Measurements from ENCODE around the gene NOL9. TPM values are rescaled to one million over a fixed set of nuclear protein-coding genes. Genes with fewer than 3 reads are reported as not detected.
A peak's percentile ranks its signal among the peaks of the same experiment; 100 is the strongest.

Gene NOL9
- total and polyA plus RNA-seq, 9 of the 15 experiments (the other 6 are each of a cell fraction or from before 2014, with no cell fraction given), result 5.6 to 76.5 (median 47.3) TPM

GRCh38 chr1:6588128-6588892 lies 34.0 kb upstream of the NOL9 start:
- peaks cover 36% of the 10 kb centered on the region for H4K20me1 ChIP-seq (replicated peaks; ENCODE audit: control insufficient read depth, insufficient read depth, low read length)
- POLR2A ChIA-PET, result interaction anchor here (0.6 to 13.4 kb wide), 9 partner anchors 8 to 126 kb away, joined by 3 to 221 read pairs (median 4); partner anchors contain the start of genes KLHL21 and ZBTB48
- no peak overlapping the region for H3K27ac ChIP-seq (ENCODE audit: extremely low read depth, low read depth, low read length)
- no peak overlapping the region for H2AFZ ChIP-seq (ENCODE audit: low read depth, low read length)
- no peak for ATAC-seq
- intact Hi-C loops (cut with micrococcal nuclease), result no loop called here
- DNase-seq (ENCODE audit: extremely low read depth in 1 of 4, low spot score in 3 of 4), result no peak
- H3K4me1 ChIP-seq (replicated peaks in 1 of 2; ENCODE audit: control insufficient read depth in 2 of 2, insufficient read depth in 2 of 2, low read length in 2 of 2), result peaks cover 16 to 62% of the 10 kb centered on the region in 2 experiments; a peak in 4 of 5 replicates
- TF ChIP-seq POLR2G (IDR thresholded peaks at IDR 0.05; ENCODE audit: low read depth, low read length), result peak; percentile 75
- TF ChIP-seq, protein P1, sequence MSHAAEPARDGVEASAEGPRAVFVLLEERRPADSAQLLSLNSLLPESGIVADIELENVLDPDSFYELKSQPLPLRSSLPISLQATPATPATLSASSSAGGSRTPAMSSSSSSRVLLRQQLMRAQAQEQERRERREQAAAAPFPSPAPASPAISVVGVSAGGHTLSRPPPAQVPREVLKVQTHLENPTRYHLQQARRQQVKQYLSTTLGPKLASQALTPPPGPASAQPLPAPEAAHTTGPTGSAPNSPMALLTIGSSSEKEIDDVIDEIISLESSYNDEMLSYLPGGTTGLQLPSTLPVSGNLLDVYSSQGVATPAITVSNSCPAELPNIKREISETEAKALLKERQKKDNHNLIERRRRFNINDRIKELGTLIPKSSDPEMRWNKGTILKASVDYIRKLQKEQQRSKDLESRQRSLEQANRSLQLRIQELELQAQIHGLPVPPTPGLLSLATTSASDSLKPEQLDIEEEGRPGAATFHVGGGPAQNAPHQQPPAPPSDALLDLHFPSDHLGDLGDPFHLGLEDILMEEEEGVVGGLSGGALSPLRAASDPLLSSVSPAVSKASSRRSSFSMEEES (CRISPR knock-in tag; IDR thresholded peaks at IDR 0.05), result no peak
- 0 out of 2 replicates have a peak, but pooled peaks have one; percentile 27 for TF ChIP-seq ZBTB33 (CRISPR knock-in tag; IDR thresholded peaks at IDR 0.05)
- no peak for TF ChIP-seq THAP12 (CRISPR knock-in tag; IDR thresholded peaks at IDR 0.05)
- TF ChIP-seq RBFOX2 (IDR thresholded peaks at IDR 0.05; ENCODE audit: low read depth, low read length), result peak; percentile 63
- 0 out of 2 replicates have a peak, but pooled peaks have one; percentile 6 for TF ChIP-seq SUPT5H (IDR thresholded peaks at IDR 0.05)
- no peak for TF ChIP-seq ZNF644 (tag; IDR thresholded peaks at IDR 0.05; ENCODE audit: low read depth)
- peak; percentile 37 for TF ChIP-seq ZKSCAN1 (IDR thresholded peaks at IDR 0.05; ENCODE audit: low read depth, low read length)
- TF ChIP-seq, protein P2, sequence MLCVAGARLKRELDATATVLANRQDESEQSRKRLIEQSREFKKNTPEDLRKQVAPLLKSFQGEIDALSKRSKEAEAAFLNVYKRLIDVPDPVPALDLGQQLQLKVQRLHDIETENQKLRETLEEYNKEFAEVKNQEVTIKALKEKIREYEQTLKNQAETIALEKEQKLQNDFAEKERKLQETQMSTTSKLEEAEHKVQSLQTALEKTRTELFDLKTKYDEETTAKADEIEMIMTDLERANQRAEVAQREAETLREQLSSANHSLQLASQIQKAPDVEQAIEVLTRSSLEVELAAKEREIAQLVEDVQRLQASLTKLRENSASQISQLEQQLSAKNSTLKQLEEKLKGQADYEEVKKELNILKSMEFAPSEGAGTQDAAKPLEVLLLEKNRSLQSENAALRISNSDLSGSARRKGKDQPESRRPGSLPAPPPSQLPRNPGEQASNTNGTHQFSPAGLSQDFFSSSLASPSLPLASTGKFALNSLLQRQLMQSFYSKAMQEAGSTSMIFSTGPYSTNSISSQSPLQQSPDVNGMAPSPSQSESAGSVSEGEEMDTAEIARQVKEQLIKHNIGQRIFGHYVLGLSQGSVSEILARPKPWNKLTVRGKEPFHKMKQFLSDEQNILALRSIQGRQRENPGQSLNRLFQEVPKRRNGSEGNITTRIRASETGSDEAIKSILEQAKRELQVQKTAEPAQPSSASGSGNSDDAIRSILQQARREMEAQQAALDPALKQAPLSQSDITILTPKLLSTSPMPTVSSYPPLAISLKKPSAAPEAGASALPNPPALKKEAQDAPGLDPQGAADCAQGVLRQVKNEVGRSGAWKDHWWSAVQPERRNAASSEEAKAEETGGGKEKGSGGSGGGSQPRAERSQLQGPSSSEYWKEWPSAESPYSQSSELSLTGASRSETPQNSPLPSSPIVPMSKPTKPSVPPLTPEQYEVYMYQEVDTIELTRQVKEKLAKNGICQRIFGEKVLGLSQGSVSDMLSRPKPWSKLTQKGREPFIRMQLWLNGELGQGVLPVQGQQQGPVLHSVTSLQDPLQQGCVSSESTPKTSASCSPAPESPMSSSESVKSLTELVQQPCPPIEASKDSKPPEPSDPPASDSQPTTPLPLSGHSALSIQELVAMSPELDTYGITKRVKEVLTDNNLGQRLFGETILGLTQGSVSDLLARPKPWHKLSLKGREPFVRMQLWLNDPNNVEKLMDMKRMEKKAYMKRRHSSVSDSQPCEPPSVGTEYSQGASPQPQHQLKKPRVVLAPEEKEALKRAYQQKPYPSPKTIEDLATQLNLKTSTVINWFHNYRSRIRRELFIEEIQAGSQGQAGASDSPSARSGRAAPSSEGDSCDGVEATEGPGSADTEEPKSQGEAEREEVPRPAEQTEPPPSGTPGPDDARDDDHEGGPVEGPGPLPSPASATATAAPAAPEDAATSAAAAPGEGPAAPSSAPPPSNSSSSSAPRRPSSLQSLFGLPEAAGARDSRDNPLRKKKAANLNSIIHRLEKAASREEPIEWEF (CRISPR knock-in tag; IDR thresholded peaks at IDR 0.05), result no peak
- H3K79me2 ChIP-seq (ENCODE audit: control insufficient read depth, insufficient read depth, low read length), result peaks cover 13% of the 10 kb centered on the region; the same call in 2 of the 3 replicates
- peaks cover 84% of the 10 kb centered on the region; the same call in 2 of the 3 replicates for H3K36me3 ChIP-seq (ENCODE audit: control insufficient read depth, insufficient read depth, low read length)
- 81% methylated on average over 25 of the region's 25 CpGs for WGBS (ENCODE audit: insufficient coverage, low coverage, missing lambda C conversion rate)
- H3K27me3 ChIP-seq (ENCODE audit: control insufficient read depth in 2 of 2, insufficient read depth in 2 of 2, low read length in 2 of 2), result no peaks in the 10 kb centered on the region
- no peaks in the 10 kb centered on the region for H3K9me3 ChIP-seq (replicated peaks; ENCODE audit: control insufficient read depth, insufficient read depth, low read depth, low read length)
- H3K4me3 ChIP-seq, result no peak overlapping the region
- no peak overlapping the region for H3K4me2 ChIP-seq (ENCODE audit: insufficient read depth, low read length)
- CTCF ChIA-PET (ENCODE audit: low intra/inter-chr PET ratio), result no interaction called here
- in situ Hi-C loops (cut with MboI), result no loop called here
- peaks cover 23% of the 10 kb centered on the region for H3K9me1 ChIP-seq (ENCODE audit: control insufficient read depth, insufficient read depth, low read length)
- no peak for FAIRE-seq
- peak overlapping the region in 1 of 2 experiments; percentile 70; a peak in 1 of 4 replicates for H3K9ac ChIP-seq (ENCODE audit: insufficient read depth in 1 of 2, low read depth in 2 of 2, low read length in 2 of 2)
- no TSS peak for BruUV-seq (replicated peaks)
